Measurements from ENCODE around the gene ERVV-1. TPM values are rescaled to one million over a fixed set of nuclear protein-coding genes. Genes with fewer than 3 reads are reported as not detected.

Gene ERVV-1
- total RNA-seq, 4 donors from 2014 or later: not detected

- no peak overlapping the region for H3K27ac ChIP-seq
- 47% methylated on average over 4 of the region's 5 CpGs; no CpG with 5 or more reads in 1 of the 2 donors for WGBS, 2 donors (ENCODE audit: low coverage in 1 of 2)
- H3K4me1 ChIP-seq: no peaks in the 10 kb centered on the region
- H3K27me3 ChIP-seq: peaks cover 14% of the 10 kb centered on the region
- no peaks in the 10 kb centered on the region for H3K9me3 ChIP-seq
- no peak overlapping the region for H3K4me3 ChIP-seq
- no peak for ATAC-seq
- TF ChIP-seq POLR2A (IDR thresholded peaks at IDR 0.05) (no peak), EP300 (IDR thresholded peaks at IDR 0.05) (no peak), POLR2AphosphoS5 (IDR thresholded peaks at IDR 0.05) (no peak), CTCF (IDR thresholded peaks at IDR 0.05) (no peak)
- no peaks in the 10 kb centered on the region for H3K36me3 ChIP-seq
These were observed 6.1 kb upstream of the ERVV-1 start for GRCh38 chr19:53007606-53008005.

- 75 to 78% methylated on average over 5 to 16 of the region's 25 CpGs for WGBS, 2 donors (ENCODE audit: low coverage in 1 of 2)
These were observed 5.5 kb upstream of the ERVV-1 start for GRCh38 chr19:53008061-53008778.

GRCh38 chr19:53010494-53010893 lies 3.2 kb upstream of the ERVV-1 start:
- no peaks in the 10 kb centered on the region for H3K36me3 ChIP-seq
- peaks cover 14% of the 10 kb centered on the region for H3K27me3 ChIP-seq
- no peak for ATAC-seq
- TF ChIP-seq EP300 (IDR thresholded peaks at IDR 0.05): no peak
- no peak for TF ChIP-seq CTCF (IDR thresholded peaks at IDR 0.05)
- TF ChIP-seq POLR2AphosphoS5 (IDR thresholded peaks at IDR 0.05): no peak
- TF ChIP-seq POLR2A (IDR thresholded peaks at IDR 0.05): no peak
- H3K9me3 ChIP-seq: peaks cover 0 to 2% (median 0%) of the 10 kb centered on the region in 3 donors
- H3K4me3 ChIP-seq: no peak overlapping the region
- WGBS, 2 donors (ENCODE audit: low coverage in 1 of 2): 27 to 30% methylated on average over 2 to 8 of the region's 9 CpGs
- no peak overlapping the region for H3K27ac ChIP-seq
- no peaks in the 10 kb centered on the region for H3K4me1 ChIP-seq

More at GRCh38 chr19:53008061-53008778, 5.5 kb upstream of the ERVV-1 start:
- Histone ChIP-seq H3K4me1 (no peaks in the 10 kb centered on the region), H3K36me3 (no peaks in the 10 kb centered on the region), H3K27ac (no peak overlapping the region), H3K4me3 (no peak overlapping the region), H3K9me3 (no peaks in the 10 kb centered on the region), H3K27me3 (peaks cover 14% of the 10 kb centered on the region)
- no peak for TF ChIP-seq POLR2A (IDR thresholded peaks at IDR 0.05)
- no peak for TF ChIP-seq EP300 (IDR thresholded peaks at IDR 0.05)
- no peak for TF ChIP-seq CTCF (IDR thresholded peaks at IDR 0.05)
- no peak for TF ChIP-seq POLR2AphosphoS5 (IDR thresholded peaks at IDR 0.05)
- no peak for ATAC-seq

GRCh38 chr19:53012006-53012405 lies 1.7 kb upstream of the ERVV-1 start:
- H3K4me1 ChIP-seq: no peaks in the 10 kb centered on the region
- H3K4me3 ChIP-seq: no peak overlapping the region
- H3K9me3 ChIP-seq: peaks cover 0 to 8% (median 0%) of the 10 kb centered on the region in 3 donors
- peaks cover 14% of the 10 kb centered on the region for H3K27me3 ChIP-seq
- no peak for TF ChIP-seq EP300 (IDR thresholded peaks at IDR 0.05)
- TF ChIP-seq POLR2A (IDR thresholded peaks at IDR 0.05): no peak
- no peak for TF ChIP-seq POLR2AphosphoS5 (IDR thresholded peaks at IDR 0.05)
- no peak for TF ChIP-seq CTCF (IDR thresholded peaks at IDR 0.05)
- no peaks in the 10 kb centered on the region for H3K36me3 ChIP-seq
- ATAC-seq: no peak
- 93 to 100% methylated on average over 1 to 4 of the region's 6 CpGs for WGBS, 2 donors (ENCODE audit: low coverage in 1 of 2)
- H3K27ac ChIP-seq: no peak overlapping the region

GRCh38 chr19:53015159-53015558 lies 1.4 kb downstream of the ERVV-1 start:
- H3K9me3 ChIP-seq: peaks cover 0 to 21% (median 0%) of the 10 kb centered on the region in 3 donors
- H3K4me3 ChIP-seq: no peak overlapping the region
- no peak for ATAC-seq
- H3K27me3 ChIP-seq: peaks cover 7% of the 10 kb centered on the region
- TF ChIP-seq EP300 (IDR thresholded peaks at IDR 0.05): no peak
- TF ChIP-seq POLR2AphosphoS5 (IDR thresholded peaks at IDR 0.05): no peak
- TF ChIP-seq CTCF (IDR thresholded peaks at IDR 0.05): no peak
- no peak for TF ChIP-seq POLR2A (IDR thresholded peaks at IDR 0.05)
- no peaks in the 10 kb centered on the region for H3K36me3 ChIP-seq
- WGBS, 2 donors (ENCODE audit: low coverage in 1 of 2): 75 to 95% methylated on average over 2 of the region's 2 CpGs
- H3K4me1 ChIP-seq: no peaks in the 10 kb centered on the region
- no peak overlapping the region for H3K27ac ChIP-seq

All from gastroesophageal sphincter (tissue), 4 donors.